Hepatocyte (in vitro differentiated cells): ENCODE data around the gene MYO3B.

Experiments used
- CTCF ChIP-seq: fragments of 200-600 bp; sonication (generic); IDR thresholded peaks from 2 replicates; pipeline ENCODE4 v1.5.1; 2016; ENCODE audit warnings: antibody characterized with exemption, mild to moderate bottlenecking; ENCODE audit not compliant: poor library complexity
- EZH2 ChIP-seq: fragments of 200-600 bp; sonication (generic); IDR thresholded peaks from 2 replicates; pipeline ENCODE4 v1.6.1; 2016; ENCODE audit warnings: antibody characterized with exemption, mild to moderate bottlenecking, borderline replicate concordance
- EZH2phosphoT487 ChIP-seq: fragments of 200-600 bp; sonication (generic); IDR thresholded peaks from one replicate; pipeline ENCODE4 v1.6.1; 2018; ENCODE audit warnings: antibody characterized with exemption, mild to moderate bottlenecking, low read depth, moderate library complexity; ENCODE audit not compliant: unreplicated experiment, severe bottlenecking

GRCh38 chr2:170215021-170215420 is 37.1 kb downstream of the MYO3B start:
- TF ChIP-seq CTCF (no peak), EZH2 (no peak), EZH2phosphoT487 (no peak)
